NOMO-1 (cell line): Measurements from ENCODE around the gene BBS10.
"Not testable (repeated sequence)": the region's sequence is repeated elsewhere in the genome, so short reads cannot be mapped to it uniquely, and the experiment has no call there.

Experiments used
- DNase-seq, 2 experiments: peaks; one replicate each; lab custom pipeline; 2025; ENCODE audit not compliant: unreplicated experiment in 2 of 2; lab: John Stamatoyannopoulos, UW

Gene BBS10

GRCh38 chr12:76332606-76333005 lies 15.6 kb downstream of the BBS10 start:
- no peak for DNase-seq

DNA sequence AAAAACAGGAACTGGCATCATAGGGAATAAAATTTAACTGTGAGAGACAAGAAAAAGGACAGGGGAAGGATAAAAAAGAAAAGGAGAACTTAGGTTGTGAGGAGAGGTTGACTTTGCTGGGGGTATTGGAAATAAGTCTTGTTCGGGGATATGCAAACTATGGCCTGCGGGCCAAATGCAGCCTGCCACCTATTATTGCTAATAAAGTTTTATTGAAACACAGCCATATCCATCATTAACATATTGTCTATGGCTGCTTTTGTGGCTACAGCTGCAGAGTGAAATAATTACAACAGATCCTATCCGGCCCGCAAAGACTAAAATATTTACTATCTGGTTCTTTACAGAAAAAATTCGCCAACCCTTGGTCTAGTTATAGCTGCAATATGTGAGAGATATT lies 18.6 kb downstream of the BBS10 start:
- no peak for DNase-seq

DNA sequence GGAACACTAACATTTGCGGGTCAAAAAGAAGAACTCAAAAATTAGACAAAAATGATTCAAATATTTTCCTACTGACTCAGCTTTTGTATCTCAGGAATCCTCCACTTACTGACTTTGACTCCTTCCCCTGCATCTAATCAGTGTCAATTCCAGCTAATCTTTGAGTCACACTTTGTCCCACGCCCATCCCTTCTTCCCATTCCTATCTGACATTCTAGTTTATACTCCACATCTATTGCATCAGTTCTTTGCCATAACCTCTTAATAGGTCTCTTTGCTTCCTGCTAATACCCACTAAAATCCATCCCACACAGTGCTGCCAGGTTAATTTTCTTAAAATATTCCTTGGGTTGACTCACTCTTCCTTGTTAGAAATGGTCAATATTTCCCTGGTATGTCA lies 19.1 kb downstream of the BBS10 start:
- no peak for DNase-seq

DNA sequence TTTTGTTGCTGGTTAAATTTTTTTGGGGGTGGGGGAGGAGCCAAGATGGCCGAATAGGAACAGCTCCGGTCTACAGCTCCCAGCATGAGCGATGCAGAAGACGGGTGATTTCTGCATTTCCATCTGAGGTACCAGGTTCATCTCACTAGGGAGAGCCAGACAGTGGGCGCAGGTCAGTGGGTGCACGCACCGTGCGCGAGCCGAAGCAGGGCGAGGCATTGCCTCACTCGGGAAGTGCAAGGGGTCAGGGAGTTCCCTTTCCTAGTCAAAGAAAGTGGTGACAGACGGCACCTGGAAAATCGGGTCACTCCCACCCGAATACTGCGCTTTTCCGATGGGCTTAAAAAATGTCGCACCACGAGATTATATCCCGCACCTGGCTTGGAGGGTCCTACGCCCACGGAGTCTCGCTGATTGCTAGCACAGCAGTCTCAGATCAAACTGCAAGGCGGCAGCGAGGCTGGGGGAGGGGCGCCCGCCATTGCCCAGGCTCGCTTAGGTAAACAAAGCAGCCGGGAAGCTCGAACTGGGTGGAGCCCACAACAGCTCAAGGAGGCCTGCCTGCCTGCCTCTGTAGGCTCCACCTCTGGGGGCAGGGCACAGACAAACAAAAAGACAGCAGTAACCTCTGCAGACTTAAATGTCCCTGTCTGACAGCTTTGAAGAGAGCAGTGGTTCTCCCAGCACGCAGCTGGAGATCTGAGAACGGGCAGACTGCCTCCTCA lies 28.5 kb downstream of the BBS10 start:
- DNase-seq: not testable (repeated sequence)

DNA sequence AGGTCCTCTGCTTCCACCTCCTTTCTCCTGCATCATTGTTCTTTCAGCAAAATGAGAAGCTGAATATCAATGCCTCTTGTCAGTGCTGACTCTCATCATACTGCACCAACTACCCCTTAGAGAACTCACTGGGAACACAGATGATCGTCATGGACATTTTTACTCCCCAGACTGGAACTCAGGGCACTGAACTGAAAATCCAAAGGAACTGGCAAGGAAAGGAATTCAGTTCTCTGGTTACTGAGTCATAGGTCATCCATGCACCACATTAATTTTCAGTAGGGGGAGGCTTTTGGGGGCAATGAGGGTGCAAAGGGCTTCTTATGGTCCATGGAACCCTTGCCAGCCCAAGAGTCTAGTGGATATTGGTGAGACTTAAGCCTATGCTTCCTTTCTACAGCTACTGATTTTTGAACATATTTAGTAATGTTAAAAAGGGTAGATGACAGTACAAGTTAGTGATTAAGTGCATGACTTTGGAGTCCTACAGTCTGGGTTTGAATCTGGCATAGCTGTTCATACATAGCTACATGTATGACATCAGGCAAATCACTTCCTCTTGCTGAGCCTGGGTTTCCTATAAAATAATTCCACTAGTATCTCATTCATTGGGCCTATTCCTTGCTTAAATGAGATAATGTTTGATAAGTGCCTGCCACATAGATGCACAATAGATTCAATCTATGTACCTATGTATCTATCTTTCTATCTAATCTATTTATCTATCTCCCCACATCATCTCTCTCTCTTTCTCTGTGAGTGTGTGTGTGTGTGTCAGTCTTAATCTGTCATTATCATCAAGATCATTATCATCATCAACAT lies 29.2 kb downstream of the BBS10 start:
- DNase-seq: no peak

DNA sequence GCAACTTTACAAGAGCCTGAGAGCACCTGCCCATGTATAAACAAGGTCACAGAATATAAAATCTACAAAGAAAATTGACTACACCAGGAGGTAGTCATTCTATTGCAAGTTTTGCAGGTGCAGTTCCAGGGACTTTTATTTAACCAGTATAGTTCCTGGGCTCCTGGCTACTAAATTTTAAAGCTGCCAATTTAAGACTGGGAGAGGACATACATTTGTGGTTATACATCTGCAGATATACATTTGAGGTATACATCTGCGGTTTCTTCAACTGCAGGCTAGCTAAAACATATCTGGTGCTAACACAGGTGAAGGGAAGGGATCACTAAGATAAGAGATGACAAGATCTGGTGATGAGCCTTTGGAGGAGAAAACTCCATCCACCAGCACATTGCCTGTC lies 30.2 kb downstream of the BBS10 start:
- no peak for DNase-seq

GRCh38 chr12:76316468-76316867 lies 31.7 kb downstream of the BBS10 start:
- no peak for DNase-seq

DNA sequence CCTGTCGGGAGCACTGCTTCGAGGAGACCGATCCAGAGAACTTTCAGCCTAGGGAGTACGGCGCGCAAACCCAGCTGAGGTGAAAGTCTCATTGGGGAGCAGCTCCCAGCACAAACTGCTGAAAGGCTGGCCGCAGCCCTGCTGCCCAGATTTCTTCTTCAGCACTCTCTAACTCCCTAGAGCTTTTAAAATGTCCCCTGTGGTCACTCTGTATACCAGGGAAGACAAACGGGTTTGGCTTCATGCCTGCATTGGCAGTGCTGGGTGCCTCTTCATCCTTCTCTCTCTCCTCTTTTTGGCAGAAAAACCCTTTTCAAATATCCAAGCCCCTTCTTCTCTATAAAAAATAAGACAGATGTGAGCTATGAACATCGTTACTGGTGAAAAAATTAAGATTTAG lies 34.9 kb downstream of the BBS10 start:
- no peak for DNase-seq

GRCh38 chr12:76312315-76312714 lies 35.9 kb downstream of the BBS10 start:
- DNase-seq: no peak

GRCh38 chr12:76311796-76312195 lies 36.4 kb downstream of the BBS10 start:
- DNase-seq: no peak

- DNase-seq: no peak
Measured at GRCh38 chr12:76310110-76310509, 38.1 kb downstream of the BBS10 start.

GRCh38 chr12:76308866-76309265 lies 39.3 kb downstream of the BBS10 start:
- no peak for DNase-seq

- DNase-seq: peak; percentile 25 to 36
Measured at GRCh38 chr12:76307083-76307482, 41.1 kb downstream of the BBS10 start.

- DNase-seq: peak in 1 of 2 experiments; percentile 39
Measured at GRCh38 chr12:76303989-76304460, 44.2 kb downstream of the BBS10 start.

DNA sequence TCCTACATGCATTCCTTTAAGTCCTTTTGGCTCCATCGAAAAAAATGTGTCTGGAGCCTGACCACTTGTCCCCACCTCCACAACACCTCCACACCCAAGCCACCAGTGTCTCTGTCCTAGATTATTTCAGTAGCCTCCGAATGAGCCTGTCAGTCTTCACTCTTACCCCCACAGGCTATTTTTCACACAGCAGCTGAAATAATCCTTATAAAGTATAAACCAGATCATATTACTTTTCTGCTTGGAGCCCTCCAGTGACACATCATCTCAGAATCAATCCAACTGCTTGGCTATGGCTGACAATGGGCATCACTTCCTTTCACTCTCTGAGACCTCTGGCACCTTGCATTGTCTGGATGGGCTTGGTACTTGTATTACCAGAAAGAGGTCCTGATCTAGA lies 44.9 kb downstream of the BBS10 start:
- DNase-seq: no peak

- no peak for DNase-seq
Measured at GRCh38 chr12:76300297-76300665, 47.9 kb downstream of the BBS10 start.

DNA sequence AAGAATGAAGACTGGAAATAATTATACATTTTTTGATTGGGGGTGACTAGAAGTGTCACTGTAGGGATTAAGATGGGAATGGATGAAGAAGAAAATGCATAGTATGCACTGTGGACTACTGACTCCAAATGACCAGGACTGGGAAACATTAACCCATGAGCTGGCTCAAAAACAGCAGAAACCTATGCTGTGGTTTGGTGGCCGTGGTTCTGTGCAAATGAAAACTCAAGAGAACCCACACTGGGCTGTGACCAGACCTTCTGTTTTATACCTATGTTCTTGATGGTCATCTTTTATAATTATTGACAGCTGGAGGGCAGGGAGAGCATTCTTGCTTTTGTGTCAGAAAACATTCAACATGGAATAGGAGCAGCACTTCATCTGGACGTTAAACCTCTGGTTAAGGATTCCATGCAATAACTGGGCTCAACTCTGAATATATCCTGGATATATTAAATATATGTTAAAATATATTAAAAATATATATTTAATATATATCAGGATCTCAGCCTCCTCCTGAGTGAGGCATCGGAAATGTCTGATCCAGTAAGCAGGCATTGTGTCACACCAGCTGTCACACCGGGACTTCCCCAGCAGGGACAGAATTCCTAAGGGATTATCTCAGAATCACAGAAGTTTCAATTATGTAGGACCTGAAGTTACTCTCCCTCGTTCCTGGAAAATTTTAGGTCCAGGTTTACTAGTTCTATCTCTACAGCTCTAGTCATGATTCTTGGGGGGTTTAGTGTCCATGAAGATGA lies 48.5 kb downstream of the BBS10 start:
- no peak for DNase-seq
